ENCODE measurements around the gene RPUSD4.

DNA sequence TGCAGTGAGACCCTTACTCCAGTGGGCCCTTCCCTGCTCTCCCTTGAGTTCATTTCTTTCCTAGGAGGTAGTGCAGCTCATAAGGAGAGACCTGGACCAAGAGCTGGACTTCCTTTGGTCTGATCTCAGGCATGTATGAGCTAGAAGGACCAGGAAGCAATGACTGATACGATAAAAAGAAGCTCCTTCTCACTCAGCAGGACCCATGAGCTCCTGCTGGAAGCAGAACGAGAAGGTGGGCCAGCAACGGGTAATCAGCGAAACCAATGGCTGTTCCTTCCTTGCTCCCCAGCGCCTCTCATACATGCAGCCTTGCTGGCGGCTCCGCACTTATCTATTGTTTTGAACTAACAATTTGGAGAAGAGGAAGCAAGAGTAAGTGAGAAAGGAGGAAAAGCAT is 56.8 kb downstream of the RPUSD4 start:
- TF ChIP-seq CTCF (IDR thresholded peaks at IDR 0.05) = no peak
- no peak for TF ChIP-seq POLR2A (IDR thresholded peaks at IDR 0.05)
- no peak for TF ChIP-seq POLR2AphosphoS5 (IDR thresholded peaks at IDR 0.05)

All from transverse colon (tissue), 4 donors.